Measurements from ENCODE around the gene MON2.
A peak's percentile ranks its signal among the peaks of the same experiment; 100 is the strongest.

The MON2 gene

DNA sequence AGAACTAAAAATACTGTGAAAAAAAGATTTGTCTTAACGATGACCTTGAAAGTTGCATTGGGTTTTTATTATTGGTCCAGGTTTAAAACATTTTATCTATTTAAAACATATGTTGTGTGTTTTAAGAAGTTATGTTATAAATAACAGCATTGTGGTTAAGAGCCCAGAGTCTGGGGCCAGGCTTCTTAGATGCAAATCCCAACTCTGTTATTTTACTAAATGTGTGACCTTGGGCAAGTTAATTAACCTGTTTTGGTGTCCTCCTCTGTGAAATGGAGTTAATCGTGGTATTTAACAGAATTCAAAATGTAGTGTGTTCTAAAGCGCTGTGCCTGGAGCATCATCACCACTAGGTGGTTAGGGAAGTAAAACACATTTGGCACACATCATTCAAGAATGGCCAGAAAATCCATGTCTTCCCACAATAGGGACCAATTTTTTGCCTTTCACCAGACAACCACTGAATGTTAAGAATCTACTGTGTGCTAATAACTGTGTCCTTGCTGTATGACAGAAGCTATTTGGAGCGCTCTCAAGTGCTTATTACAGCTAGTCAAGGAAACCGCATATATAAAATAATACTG, 133.3 kb downstream of the MON2 start:
- TF ChIP-seq, protein P1, sequence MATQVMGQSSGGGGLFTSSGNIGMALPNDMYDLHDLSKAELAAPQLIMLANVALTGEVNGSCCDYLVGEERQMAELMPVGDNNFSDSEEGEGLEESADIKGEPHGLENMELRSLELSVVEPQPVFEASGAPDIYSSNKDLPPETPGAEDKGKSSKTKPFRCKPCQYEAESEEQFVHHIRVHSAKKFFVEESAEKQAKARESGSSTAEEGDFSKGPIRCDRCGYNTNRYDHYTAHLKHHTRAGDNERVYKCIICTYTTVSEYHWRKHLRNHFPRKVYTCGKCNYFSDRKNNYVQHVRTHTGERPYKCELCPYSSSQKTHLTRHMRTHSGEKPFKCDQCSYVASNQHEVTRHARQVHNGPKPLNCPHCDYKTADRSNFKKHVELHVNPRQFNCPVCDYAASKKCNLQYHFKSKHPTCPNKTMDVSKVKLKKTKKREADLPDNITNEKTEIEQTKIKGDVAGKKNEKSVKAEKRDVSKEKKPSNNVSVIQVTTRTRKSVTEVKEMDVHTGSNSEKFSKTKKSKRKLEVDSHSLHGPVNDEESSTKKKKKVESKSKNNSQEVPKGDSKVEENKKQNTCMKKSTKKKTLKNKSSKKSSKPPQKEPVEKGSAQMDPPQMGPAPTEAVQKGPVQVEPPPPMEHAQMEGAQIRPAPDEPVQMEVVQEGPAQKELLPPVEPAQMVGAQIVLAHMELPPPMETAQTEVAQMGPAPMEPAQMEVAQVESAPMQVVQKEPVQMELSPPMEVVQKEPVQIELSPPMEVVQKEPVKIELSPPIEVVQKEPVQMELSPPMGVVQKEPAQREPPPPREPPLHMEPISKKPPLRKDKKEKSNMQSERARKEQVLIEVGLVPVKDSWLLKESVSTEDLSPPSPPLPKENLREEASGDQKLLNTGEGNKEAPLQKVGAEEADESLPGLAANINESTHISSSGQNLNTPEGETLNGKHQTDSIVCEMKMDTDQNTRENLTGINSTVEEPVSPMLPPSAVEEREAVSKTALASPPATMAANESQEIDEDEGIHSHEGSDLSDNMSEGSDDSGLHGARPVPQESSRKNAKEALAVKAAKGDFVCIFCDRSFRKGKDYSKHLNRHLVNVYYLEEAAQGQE (IDR thresholded peaks at IDR 0.05; ENCODE audit: insufficient read depth in 1 of 2, low read depth in 2 of 2, low read length in 2 of 2) = no peak
- TF ChIP-seq POLR2AphosphoS5 (IDR thresholded peaks at IDR 0.05; ENCODE audit: low read depth, low read length) (no peak), TAF1 (IDR thresholded peaks at IDR 0.05; ENCODE audit: borderline replicate concordance, insufficient read depth, low read length) (no peak), FOXP2 (optimal IDR thresholded peaks at IDR 0.05; ENCODE audit: borderline replicate concordance, extremely low read depth, extremely low read length, insufficient read depth) (no peak), SIN3A (IDR thresholded peaks at IDR 0.05; ENCODE audit: borderline replicate concordance, insufficient read depth, low read length) (no peak)

DNA sequence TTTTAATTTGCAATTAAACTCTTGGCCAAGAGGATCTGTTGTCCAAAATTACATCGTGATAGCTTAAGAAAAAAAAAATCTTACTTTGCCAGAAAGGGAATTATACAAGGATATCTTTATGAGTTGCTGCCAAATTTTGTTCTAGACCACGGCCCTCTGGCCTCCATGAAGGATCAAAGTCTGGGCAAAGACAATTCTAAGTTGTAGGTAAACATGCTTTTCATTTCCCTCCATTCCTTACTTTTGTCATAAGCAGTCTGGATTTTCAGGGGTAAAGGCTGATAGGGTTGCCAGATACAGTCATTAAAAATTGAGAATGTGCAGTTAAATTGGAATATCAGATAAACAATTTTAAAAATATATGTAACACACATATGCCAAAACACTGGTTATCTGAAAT, 135.1 kb downstream of the MON2 start:
- TF ChIP-seq, protein P1 (IDR thresholded peaks at IDR 0.05; ENCODE audit: insufficient read depth in 1 of 2, low read depth in 2 of 2, low read length in 2 of 2) = no peak

DNA sequence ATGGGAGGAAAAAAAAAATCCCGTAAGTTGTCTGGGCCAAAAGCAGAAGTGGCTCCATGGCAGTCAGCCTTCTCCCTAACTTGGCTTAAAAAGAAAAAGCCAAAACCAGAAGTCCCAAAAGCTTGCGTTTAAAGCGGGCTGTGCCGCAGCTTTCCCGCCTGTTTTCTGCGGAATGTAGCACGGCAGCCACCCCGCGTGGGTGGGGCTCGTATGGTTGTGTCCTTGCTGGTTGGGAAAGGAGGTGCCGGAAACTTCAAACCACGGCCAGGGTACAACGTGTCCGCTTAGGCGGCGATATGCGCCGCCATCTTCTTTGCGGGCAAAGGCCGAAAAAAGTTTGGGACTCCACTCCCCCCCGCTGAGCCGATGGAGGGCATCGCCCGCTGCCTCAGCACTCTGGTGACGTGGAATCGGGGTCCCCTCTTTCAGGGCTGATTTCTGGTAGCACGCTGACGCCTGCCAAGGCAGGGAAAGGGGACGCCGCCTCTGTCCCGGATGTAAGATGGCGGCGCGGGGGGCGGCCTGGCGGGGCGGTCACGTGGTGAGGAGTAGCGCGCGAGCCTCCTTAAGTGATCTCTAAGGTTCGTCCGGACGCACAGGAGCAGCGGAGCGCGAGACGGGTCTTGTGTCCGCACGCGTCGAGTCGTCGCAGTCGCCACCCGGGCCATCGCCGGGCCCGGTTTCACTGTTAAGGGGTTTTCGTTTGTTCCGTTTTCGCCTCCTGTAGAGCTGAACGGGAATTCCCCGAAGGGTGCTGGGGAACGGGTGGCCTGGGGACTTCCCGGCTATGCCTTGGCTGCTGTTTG, 135.8 kb downstream of the MON2 start:
- TF ChIP-seq SIN3A (IDR thresholded peaks at IDR 0.05; ENCODE audit: borderline replicate concordance, insufficient read depth, low read length) (peak; percentile 74; the same call in 1 of the 2 replicates), FOXP2 (optimal IDR thresholded peaks at IDR 0.05; ENCODE audit: borderline replicate concordance, extremely low read depth, extremely low read length, insufficient read depth) (peak; percentile 55), POLR2AphosphoS5 (IDR thresholded peaks at IDR 0.05; ENCODE audit: low read depth, low read length) (peak; percentile 77), TAF1 (IDR thresholded peaks at IDR 0.05; ENCODE audit: borderline replicate concordance, insufficient read depth, low read length) (peak; percentile 82; the same call in 1 of the 2 replicates)
- TF ChIP-seq, protein P1 (IDR thresholded peaks at IDR 0.05; ENCODE audit: insufficient read depth in 1 of 2, low read depth in 2 of 2, low read length in 2 of 2) = peak; percentile 4 to 56; a peak in 2 of 4 replicates

DNA sequence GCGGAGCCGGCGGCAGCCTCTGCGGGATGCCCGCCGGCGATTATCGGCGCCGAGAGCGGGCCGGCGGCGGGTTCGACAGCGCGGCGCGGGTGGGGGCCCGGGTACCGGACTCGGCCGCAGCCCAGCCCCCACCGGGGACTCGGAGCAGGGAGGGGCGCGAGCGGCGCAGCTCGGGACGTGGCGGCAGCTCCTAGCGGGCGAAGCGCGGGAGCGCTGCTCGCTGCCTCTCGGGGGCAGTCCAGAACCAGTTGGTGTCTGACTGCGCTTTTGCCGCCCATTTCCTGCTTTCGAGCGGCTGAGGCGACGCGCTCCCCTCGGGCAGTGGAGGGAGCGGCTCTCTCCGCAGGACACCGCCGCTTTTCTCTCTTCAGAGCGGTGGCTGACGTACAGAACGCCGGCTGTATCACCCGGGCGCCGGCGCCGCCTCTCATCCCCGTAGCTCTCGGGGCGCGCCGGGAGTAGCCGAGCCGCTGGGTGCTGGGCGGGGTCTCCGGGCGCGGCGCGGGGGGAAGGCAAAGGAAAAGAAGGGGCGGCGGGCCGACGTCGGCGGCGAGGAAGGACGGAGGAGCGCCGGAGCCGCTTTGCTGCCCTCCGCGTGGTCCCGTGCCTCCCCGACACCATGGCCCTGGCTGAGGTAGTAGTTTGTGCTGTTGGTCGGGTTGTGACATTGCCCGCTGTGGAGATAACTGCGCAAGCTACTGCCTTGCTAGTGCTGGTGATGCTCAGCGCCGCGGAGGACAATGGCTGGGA, 136.6 kb downstream of the MON2 start:
- peak; percentile 87 for TF ChIP-seq FOXP2 (optimal IDR thresholded peaks at IDR 0.05; ENCODE audit: borderline replicate concordance, extremely low read depth, extremely low read length, insufficient read depth)
- TF ChIP-seq, protein P1 (IDR thresholded peaks at IDR 0.05; ENCODE audit: insufficient read depth in 1 of 2, low read depth in 2 of 2, low read length in 2 of 2) = no peak

Measured in PFSK-1 (cell line).